BJ (cell line): ENCODE measurements around the gene PLA2G15. TPM values are rescaled to one million over a fixed set of nuclear protein-coding genes. Genes with fewer than 3 reads are reported as not detected.

ENCODE experiments used
- CTCF ChIA-PET: fragments of 350-600 bp; formaldehyde crosslinking; extraction: SDS; loops from one replicate; lab custom pipeline; 2021; ENCODE audit warnings: antibody characterized with exemption, inconsistent platforms; lab: Yijun Ruan, JAX
- POLR2A ChIA-PET: fragments of 300-600 bp; sonication (Branson Sonifier 250); formaldehyde crosslinking; extraction: SDS; loops from one replicate; lab custom pipeline; 2021; ENCODE audit warnings: antibody characterized with exemption; lab: Charles Lee
- DNase-seq: peaks from one replicate; pipeline ENCODE4 v3.0.0-alpha.2; 2011; ENCODE audit warnings: low read depth
- H3K27me3 ChIP-seq: 2 replicates; pipeline ENCODE4 v1.6.0; 2011; ENCODE audit warnings: low read length; ENCODE audit not compliant: control insufficient read depth, insufficient read depth
- H3K36me3 ChIP-seq: 2 replicates; pipeline ENCODE4 v1.5.1; 2011; ENCODE audit warnings: low read length; ENCODE audit not compliant: control insufficient read depth, insufficient read depth
- H3K4me3 ChIP-seq: 2 replicates; pipeline ENCODE4 v1.5.1; 2011; ENCODE audit warnings: low read depth, mild to moderate bottlenecking, control low read depth, low read length
- polyA plus RNA-seq: library from polyadenylated mRNA; depleted of rRNA; stranded (reverse); fragments of >200 nt; gene quantifications from 2 replicates; pipeline ENCODE4 v1.2.3, GENCODE V29; 2011
- TF ChIP-seq, protein P1 (sequence below): IDR thresholded peaks from 2 replicates; pipeline ENCODE4 v1.5.1; 2011; ENCODE audit warnings: low read depth, mild to moderate bottlenecking, control low read depth, inconsistent platforms, low read length, moderate library complexity; ENCODE audit not compliant: insufficient read depth

Gene PLA2G15
- polyA plus RNA-seq, 1 experiment = 39.2 TPM

DNA sequence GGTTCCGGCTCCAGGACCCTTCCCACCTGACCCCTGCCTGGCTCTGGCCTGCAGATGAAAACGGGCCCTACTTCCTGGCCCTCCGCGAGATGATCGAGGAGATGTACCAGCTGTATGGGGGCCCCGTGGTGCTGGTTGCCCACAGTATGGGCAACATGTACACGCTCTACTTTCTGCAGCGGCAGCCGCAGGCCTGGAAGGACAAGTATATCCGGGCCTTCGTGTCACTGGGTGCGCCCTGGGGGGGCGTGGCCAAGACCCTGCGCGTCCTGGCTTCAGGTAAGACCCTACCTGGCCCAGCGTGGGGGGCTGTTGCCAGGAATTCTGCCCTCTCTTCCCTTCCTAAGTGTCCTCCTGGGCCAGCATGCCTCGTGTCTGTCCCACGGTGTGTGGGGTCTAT is 10.5 kb downstream of the PLA2G15 start:
- ChIA-PET POLR2A (no interaction called here), CTCF (interaction anchor here (0.7 to 14.3 kb wide), 3 partner anchors 9 to 266 kb away, joined by 3 to 310 read pairs (median 6); partner anchors contain the start of gene SLC7A6)
- Histone ChIP-seq H3K36me3 (peaks cover 23% of the 10 kb centered on the region), H3K4me3 (no peak overlapping the region), H3K27me3 (no peaks in the 10 kb centered on the region)
- TF ChIP-seq, protein P1, sequence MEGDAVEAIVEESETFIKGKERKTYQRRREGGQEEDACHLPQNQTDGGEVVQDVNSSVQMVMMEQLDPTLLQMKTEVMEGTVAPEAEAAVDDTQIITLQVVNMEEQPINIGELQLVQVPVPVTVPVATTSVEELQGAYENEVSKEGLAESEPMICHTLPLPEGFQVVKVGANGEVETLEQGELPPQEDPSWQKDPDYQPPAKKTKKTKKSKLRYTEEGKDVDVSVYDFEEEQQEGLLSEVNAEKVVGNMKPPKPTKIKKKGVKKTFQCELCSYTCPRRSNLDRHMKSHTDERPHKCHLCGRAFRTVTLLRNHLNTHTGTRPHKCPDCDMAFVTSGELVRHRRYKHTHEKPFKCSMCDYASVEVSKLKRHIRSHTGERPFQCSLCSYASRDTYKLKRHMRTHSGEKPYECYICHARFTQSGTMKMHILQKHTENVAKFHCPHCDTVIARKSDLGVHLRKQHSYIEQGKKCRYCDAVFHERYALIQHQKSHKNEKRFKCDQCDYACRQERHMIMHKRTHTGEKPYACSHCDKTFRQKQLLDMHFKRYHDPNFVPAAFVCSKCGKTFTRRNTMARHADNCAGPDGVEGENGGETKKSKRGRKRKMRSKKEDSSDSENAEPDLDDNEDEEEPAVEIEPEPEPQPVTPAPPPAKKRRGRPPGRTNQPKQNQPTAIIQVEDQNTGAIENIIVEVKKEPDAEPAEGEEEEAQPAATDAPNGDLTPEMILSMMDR = no peak
- no peak for DNase-seq

DNA sequence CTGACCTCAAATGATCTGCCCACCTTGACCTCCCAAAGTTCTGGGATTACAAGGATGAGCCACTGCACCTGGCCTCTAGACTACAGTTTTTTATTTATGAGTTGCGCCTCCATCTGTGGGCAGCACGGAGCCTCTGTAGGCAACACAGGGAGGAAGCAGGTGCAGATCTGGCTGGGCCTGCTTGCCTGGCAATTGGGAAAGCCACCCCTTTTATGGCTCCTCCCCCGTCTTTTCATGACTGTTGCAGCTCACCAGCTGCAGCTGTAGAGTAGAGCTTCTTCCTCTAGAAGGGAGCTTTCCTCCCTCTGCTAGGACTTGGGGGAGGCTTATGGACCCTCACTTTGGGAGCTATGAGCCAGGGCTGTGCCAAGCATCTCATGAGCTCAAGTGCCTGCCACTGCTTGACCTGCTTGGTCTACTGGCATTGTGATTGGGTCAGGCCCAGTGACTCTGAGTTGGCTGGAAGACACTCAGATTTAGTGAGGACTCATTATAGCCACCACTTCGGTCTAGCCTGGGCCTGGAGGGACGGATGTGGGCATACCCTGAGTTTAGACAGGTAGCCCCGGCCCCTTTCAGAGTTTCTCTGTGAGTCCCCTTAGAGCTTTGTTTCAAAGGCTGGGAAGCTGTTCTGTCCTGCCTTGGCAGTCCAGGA is 12.2 kb downstream of the PLA2G15 start:
- TF ChIP-seq, protein P1 = no peak
- no peak overlapping the region for H3K4me3 ChIP-seq
- H3K27me3 ChIP-seq = no peaks in the 10 kb centered on the region
- no peak for DNase-seq
- H3K36me3 ChIP-seq = peaks cover 23% of the 10 kb centered on the region
- ChIA-PET POLR2A (interaction anchor here (1.0 kb wide), 1 partner anchor 12 kb away, joined by 7 read pairs; the partner anchor contains the start of gene PLA2G15), CTCF (interaction anchor here (0.7 to 14.3 kb wide), 8 partner anchors 9 to 84 kb away, joined by 3 to 310 read pairs (median 4); partner anchors contain the start of gene PLA2G15)

DNA sequence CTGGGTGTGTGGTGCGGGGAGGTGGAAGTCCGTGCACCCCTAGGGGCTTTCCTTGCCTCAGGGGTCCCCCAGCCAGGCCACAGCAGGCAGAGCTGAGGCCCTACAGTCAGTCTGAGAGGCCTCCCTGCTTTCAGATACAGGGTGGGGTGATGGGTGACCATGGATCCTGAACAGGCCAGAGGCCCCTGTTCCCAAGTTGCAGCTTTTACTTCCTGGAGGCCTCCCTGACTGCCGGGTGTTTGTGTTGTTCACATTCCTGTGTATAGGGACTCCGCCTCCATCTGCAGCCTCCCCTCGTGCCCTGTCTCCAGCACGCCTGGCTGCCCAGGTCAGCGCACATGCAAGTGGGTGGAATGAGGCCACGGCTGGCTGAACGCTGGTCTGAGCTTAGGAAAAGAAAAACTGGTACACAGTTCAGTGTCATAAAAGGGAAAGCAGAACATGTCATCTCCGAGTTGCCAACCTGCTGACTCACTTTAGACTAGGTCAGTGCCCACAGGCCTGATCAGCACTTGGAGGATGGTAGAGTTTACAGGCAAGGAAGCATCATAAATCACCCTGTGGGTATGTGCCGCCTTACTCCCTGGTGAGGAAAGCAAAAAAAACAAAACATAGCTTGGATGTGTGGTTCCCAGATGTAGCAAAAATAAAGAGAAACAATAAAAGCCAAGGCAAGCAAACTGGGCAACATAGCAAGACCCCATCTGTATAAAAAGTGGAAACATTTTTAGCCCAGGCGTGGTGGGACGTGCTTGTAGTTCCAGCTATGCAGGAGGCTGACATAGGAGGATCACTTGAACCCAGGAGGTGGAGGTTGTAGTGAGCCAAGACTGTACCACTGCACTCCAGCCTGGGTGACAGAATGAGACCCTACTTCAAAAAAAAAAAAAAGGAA is 13.0 kb downstream of the PLA2G15 start:
- Histone ChIP-seq H3K4me3 (no peak overlapping the region), H3K36me3 (peaks cover 21% of the 10 kb centered on the region)
- TF ChIP-seq, protein P1 = no peak

GRCh38 chr16:68259007-68259825 is 14.0 kb downstream of the PLA2G15 start:
- ChIA-PET CTCF (interaction anchor here (0.8 to 14.3 kb wide), 6 partner anchors 13 to 165 kb away, joined by 3 to 310 read pairs (median 4); partner anchors contain the start of genes PLA2G15, PRMT7 and SLC7A6OS), POLR2A (interaction anchor here (0.6 kb wide), 2 partner anchors 52 to 69 kb away, joined by 3 to 9 read pairs; partner anchors contain the start of genes PRMT7 and SLC7A6OS)
- no peak for DNase-seq
- Histone ChIP-seq H3K27me3 (no peaks in the 10 kb centered on the region), H3K4me3 (no peak overlapping the region), H3K36me3 (peaks cover 18% of the 10 kb centered on the region)
- TF ChIP-seq, protein P1 = no peak

More for the DNA sequence above, 13.0 kb downstream of the PLA2G15 start:
- DNase-seq = no peak
- no peaks in the 10 kb centered on the region for H3K27me3 ChIP-seq
- ChIA-PET CTCF (interaction anchor here (0.7 to 14.3 kb wide), 11 partner anchors 10 to 164 kb away, joined by 3 to 310 read pairs (median 3); partner anchors contain the start of genes PLA2G15, PRMT7 and SLC7A6OS), POLR2A (interaction anchor here (0.5 to 1.0 kb wide), 4 partner anchors 13 to 70 kb away, joined by 3 to 9 read pairs (median 5); partner anchors contain the start of genes PLA2G15, PRMT7 and SLC7A6OS)
